GM18498 (cell line): ENCODE data around the gene HNRNPH2.

Experiments
- ATAC-seq: cut with Tn5 transposase; IDR thresholded peaks from one replicate; pipeline ENCODE4 v1.9.1; 2021; ENCODE audit warnings: mild to moderate bottlenecking, moderate library complexity; ENCODE audit not compliant: unreplicated experiment

Gene HNRNPH2, protein sequence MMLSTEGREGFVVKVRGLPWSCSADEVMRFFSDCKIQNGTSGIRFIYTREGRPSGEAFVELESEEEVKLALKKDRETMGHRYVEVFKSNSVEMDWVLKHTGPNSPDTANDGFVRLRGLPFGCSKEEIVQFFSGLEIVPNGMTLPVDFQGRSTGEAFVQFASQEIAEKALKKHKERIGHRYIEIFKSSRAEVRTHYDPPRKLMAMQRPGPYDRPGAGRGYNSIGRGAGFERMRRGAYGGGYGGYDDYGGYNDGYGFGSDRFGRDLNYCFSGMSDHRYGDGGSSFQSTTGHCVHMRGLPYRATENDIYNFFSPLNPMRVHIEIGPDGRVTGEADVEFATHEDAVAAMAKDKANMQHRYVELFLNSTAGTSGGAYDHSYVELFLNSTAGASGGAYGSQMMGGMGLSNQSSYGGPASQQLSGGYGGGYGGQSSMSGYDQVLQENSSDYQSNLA

DNA sequence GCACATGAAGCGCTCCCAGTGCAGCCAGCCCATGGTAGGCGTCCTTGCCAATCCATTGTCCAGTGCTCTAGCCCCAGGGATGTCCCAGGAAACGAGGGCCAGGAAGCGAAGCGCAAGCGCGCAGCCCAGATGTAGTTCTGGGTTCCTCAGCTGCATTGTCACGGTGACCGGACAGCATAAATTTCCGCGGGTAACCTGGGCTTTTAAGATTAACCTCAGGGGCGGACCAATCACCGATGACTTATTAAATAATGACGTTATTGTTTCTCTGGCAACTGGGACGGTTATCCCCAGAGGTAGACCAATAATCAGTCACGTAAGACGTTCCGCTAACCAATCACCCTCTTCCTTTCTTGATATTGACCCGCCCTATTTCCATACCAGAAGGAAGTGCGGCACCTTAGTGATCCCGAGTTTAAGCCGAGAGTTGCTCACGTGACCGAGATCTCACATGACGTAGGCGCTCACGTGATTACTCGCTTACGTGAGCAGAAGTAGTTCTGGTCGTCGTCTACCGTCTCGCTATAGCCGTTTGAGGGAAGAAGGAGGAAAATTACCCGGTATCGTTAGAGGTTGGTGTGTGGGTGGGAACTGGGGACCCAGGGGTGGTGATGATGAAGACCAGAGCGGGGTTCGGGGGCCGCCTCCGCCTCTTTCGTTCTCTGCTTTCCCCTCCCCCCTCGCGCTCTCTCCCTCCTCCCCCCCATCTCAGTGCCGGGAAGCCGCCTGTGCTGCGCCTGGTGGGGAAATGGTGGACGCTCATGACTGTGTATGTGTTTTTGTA, at the start of gene HNRNPH2, which contains the start of gene GLA:
Gene HNRNPH2 (plus strand): TSS at position 475 of the 784 bp plus-strand sequence. CDS start 3,767 bp downstream, outside the sequence.
Gene GLA (minus strand): TSS at position 178 of the 784 bp plus-strand sequence. CDS start 22 bp downstream, at position 156.
- ATAC-seq = peak; percentile 92

GRCh38 chrX:101359966-101360365, 48.1 kb upstream of the HNRNPH2 start:
- ATAC-seq = no peak

DNA sequence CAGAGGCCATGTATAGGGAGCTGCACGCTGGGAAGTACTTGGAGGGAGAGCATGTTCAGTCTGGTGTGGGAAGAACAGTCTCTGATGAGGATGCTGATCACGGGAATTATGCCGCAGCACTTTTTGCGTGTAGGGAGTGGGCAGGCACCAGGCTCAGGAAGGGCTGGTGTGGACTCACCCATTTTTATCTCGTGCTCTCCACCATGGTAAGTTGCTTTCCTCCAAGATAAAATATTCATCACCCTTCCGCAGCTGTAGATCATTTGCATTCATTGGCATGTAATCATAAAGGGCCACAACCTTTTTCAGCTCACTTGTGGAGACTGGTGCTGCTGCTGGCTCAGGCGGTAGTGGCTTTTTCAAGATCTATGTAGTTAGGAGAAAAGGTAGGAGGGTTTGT, 47.6 kb upstream of the HNRNPH2 start:
- ATAC-seq = no peak

- ATAC-seq = no peak
Measured at GRCh38 chrX:101362116-101362515, 45.9 kb upstream of the HNRNPH2 start.

DNA sequence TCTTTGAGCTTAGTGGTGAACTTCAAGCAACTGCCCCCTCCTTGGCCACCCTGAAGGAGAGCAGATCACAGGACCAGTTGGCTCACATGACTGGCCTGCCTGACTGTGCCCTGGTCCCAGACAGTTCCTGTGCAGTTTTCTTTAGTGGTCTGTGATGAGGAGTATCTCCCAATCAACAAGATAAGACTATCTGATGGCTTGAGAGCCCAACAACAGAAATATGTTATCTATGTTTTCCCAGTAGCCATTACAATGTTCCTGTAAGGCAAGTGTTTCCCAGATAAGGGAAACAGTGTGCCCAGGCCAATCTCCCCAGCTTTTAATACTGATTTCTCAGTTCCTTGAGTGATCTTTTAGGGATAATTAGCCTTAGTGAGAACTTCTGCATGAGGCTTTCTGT, 45.3 kb upstream of the HNRNPH2 start:
- no peak for ATAC-seq

- no peak for ATAC-seq
Measured at GRCh38 chrX:101365301-101365795, 42.7 kb upstream of the HNRNPH2 start.

- ATAC-seq = no peak
Measured at GRCh38 chrX:101368800-101369199, 39.2 kb upstream of the HNRNPH2 start.

- ATAC-seq = no peak
Measured at GRCh38 chrX:101369687-101370086, 38.3 kb upstream of the HNRNPH2 start.

DNA sequence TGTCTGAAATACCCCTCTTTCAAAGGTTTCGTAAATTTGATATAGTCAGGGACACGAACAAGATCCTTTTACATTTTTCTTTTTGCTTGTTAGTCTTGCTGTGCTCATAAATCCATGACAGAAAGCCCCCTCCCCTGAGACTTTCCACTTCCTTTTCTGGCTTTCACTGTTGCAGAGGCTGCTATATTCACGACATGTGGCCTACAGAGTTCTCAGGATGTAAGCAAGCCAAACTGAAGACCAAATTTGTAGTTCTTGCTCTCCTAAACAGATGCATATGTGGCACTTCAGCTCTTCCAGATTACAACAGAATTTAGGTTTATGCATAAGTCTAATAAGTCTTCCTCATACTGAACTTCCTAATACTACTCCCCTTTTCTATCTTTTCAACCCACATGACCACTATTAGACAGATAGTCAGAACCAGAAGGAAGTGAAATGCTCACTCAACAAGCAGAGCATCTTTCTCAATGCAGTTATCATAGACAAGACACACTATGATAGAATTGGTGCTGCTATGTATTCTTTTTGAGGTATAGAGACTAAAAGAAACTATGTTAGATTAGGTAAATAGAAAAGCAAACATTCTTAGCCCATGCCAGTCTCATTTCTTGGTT, 37.0 kb upstream of the HNRNPH2 start:
- ATAC-seq = peak; percentile 74

- ATAC-seq = no peak
Measured at GRCh38 chrX:101377547-101377946, 30.5 kb upstream of the HNRNPH2 start.

GRCh38 chrX:101383679-101384205, 24.3 kb upstream of the HNRNPH2 start:
- peak; percentile 74 for ATAC-seq

- no peak for ATAC-seq
Measured at GRCh38 chrX:101385026-101385684, 22.9 kb upstream of the HNRNPH2 start.

- peak; percentile 67 for ATAC-seq
Measured at GRCh38 chrX:101385795-101386541, 22.1 kb upstream of the HNRNPH2 start, which contains the start of gene BTK. Gene BTK, minus strand, starts transcription at chrX:101386191. Its CDS starts 10,907 bp downstream, at chrX:101375284.

- no peak for ATAC-seq
Measured at GRCh38 chrX:101386542-101386885, 21.5 kb upstream of the HNRNPH2 start.

GRCh38 chrX:101388604-101389003, 19.4 kb upstream of the HNRNPH2 start:
- no peak for ATAC-seq

DNA sequence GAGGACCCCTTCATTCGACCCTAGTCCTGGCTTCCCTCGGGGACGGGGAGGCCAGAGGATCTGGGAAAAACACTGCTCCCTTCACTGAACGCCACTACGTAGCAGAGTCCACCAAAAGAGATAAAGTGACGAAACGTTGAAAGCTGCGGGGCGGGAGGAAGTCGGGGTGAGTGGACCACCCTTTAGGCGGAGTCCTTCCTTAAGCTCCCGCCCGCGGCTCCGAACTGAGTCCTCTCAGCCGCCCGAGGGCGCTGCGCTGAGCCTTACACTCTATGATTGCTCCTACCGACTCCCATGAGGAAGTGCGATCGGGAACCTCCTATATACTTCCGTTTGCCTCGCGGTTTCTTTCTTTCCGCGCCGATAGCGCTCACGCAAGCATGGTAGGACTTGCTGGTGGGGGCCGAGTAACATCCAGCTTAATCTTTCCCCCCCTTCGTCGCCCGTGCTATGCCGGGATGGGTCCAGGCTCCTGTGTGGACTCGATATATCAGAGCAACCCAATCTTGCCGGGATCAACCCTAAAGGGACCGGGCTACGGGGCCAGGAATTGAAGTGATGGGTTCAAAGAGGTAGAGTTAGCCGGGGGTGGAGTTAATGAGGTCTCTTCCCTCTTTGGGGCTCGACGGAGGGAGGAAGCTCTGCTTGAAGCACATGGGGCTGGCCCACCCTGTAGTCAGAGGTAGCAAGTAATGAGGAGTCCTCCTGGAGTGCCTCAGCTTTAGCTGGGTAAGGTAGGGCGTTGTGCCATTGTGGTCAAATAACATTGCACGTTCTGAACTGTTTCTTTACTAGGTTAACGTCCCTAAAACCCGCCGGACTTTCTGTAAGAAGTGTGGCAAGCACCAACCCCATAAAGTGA, 17.1 kb upstream of the HNRNPH2 start, which contains the start of gene RPL36A:
Gene RPL36A (plus strand): TSS at position 348 of the 862 bp plus-strand sequence. CDS start 33 bp downstream, at position 381.
- ATAC-seq = peak; percentile 87

- no peak for ATAC-seq
Measured at GRCh38 chrX:101391831-101392230, 16.2 kb upstream of the HNRNPH2 start.

DNA sequence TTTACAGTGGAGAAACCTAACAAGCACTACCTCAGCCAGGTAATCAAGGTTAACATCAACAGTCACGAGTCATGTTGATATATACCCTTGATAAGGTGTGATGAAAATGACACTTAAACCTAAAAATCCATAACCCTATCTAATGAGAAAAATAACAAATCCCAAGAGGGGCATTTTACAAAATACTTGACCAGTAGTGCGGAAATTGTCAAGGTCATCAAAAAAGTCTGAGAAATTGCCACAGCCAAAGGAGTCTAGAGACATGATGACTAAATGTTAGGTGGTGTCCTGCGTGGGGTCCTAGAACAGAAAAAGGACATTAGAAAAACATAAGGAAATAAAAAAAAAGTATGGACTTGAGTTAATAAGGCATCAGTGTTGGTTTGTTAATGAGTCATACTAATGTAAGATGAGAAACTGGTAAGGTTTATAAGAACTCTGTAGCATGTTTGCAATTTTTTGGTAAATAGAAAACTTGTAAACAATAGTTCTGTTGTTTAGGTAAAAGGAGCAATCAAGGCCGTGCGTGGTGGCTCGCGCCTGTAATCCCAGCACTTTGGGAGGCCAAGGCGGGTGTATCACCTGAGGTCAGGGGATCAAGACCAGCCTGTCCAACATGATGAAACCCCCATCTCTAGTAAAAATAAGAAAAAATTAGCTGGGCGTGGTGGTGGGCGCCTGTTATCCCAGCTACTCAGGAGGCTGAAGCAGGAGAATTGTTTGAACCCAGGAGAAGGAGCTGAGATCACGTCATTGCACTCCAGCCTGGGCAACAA, 14.3 kb upstream of the HNRNPH2 start:
- no peak for ATAC-seq
